HG03097 (cell line): ENCODE measurements around the gene VWA1.
A peak's percentile ranks its signal among the peaks of the same experiment; 100 is the strongest.

Source experiments
- ATAC-seq: cut with Tn5 transposase; IDR thresholded peaks from one replicate; pipeline ENCODE4 v1.9.1; 2021; ENCODE audit not compliant: unreplicated experiment, low FRiP score

Gene VWA1, protein sequence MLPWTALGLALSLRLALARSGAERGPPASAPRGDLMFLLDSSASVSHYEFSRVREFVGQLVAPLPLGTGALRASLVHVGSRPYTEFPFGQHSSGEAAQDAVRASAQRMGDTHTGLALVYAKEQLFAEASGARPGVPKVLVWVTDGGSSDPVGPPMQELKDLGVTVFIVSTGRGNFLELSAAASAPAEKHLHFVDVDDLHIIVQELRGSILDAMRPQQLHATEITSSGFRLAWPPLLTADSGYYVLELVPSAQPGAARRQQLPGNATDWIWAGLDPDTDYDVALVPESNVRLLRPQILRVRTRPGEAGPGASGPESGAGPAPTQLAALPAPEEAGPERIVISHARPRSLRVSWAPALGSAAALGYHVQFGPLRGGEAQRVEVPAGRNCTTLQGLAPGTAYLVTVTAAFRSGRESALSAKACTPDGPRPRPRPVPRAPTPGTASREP

DNA sequence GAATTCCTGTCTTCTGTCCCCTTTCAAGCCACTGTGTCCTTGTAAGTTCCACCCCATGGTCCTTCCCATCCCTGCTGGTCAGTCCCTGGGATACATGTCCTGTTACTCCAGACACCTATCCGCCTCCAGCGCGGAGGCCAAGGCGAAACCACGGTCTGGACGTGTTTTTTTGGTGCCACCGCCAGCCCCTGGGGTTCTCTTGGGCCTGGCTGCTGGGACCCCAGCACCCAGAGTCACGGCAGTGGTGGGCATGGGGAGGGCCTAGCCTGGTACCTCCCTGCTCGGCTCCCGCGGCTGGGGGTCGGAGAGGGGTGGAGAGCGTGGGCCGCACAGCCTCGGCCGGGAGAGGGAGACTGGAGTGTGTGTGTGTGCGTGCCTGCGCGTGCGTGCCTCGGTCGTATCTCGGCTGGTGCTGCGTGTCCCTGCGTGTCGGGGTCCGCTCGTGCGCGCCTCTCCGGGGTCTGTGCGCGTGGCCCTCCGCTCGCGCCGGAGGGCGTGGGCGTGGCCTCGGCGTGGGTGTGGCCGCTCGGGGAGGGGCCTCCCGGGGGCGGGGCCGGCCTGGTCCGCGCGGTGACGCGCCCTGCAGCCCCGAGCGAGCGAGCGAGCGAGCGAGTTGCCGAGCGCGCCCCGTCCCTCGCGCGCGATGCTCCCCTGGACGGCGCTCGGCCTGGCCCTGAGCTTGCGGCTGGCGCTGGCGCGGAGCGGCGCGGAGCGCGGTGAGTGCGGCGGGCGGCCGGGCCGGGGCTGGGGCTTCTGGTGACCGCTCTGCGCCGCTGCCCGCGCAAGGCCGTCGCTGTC lies at the start of gene VWA1:
VWA1 (plus strand) TSS at position 585 of the 798 bp plus-strand sequence; CDS start at position 644, 59 bp downstream.
- no peak for ATAC-seq

DNA sequence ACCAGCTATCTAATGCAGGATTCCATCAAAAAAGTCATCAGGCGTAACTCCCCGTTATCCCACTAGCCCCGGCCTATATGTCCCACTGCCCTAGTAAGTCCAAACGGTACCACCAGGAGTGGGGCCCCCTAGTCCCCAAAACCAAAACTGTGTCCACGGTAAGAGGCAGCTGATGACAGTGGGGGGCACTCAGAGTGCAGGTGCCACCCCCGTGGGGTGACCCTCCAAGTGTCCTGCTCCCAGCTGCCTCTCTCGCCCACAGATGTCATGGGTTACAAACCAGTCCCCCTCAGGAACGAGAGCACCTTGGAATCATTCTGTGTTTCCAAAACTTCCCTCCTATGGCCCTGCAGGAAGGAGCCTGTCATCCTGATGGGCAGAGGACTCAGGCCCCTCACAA lies 49.6 kb upstream of the VWA1 start:
- ATAC-seq, result no peak

DNA sequence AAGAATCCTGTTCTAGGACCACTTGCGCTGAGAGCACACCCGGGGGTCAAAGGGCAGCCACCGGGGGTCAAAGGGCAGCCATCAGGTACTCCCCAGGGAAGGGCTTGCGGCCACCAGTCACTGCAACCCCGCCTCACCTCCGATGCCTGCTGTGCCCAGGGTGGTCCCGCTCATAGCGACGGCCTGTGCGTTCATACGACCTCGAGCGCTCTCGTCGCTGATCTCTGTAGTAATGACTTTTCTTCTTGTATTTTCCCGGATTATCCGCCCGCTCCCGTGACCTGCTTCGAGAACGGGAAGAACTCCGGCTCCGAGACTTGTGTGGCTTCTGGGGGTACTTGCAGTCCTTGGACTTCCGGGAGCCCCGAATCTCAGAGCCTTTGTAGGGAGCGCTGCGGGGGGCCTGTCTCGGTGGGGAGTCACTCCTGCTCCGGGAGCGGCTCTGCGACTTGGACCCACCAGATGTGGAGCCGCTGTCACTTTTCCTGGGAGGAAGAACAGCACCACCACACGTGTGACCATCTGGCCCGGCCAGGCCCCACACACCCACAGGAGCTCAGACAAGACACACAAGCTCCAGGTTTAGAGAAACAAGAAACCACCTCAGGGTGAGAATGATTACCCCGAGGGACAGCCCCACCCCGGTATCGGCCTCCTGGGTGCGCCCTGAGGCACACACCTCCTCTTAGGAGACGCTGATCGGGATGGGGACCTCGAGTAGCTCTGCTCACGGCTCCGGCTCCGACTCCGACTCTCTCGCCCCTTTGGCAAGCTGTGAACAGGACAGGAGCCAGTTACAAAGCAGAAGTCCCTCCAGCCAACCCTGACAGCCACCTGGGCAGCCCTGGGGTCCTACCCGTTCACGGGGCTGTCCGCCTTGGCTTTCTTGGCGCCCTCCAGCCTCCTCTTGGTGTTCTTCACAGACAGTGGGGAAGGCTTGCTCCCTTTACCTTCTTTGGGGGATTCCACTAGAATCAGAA lies 48.1 kb upstream of the VWA1 start:
- no peak for ATAC-seq

GRCh38 chr1:1388078-1388472 lies 47.4 kb upstream of the VWA1 start:
- ATAC-seq, result no peak

DNA sequence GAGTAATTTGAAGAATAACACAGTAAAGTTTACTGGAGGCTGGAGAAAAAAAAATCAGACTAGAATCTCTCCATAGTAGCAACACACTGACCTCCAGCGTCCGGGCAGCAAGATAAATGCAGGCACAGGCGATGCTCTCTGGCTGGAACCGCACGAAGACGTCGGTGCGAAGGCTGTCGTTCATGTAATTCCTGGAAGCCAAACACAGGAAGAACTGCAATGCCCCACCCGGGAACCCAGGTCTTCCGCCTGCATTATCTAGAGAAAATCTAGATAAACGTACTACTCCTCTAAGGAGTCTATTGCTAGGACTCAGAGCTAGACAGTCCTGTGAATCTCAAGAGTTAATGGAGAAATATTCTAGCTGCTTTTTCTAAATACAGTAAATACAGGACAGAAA lies 44.8 kb upstream of the VWA1 start:
- ATAC-seq, result no peak

DNA sequence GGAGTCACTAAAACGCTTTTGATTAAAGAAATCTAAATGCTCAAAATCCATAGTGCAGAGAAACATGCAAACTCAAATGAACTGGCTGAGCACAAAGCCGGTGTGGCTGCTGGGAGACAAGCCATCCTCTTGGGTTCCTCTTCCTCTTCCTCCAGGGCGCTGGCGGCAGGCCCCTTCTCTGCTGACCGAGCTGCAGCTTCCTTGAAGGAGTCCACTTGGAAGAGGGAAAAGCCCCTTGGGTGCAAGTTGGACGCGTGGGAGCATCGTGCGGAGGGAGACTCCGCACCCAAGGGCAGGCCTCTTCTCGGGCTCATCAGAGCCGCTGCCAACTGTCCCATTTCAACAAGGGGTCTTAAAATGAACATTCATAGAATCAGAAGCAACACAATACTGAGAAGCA lies 44.3 kb upstream of the VWA1 start:
- no peak for ATAC-seq

DNA sequence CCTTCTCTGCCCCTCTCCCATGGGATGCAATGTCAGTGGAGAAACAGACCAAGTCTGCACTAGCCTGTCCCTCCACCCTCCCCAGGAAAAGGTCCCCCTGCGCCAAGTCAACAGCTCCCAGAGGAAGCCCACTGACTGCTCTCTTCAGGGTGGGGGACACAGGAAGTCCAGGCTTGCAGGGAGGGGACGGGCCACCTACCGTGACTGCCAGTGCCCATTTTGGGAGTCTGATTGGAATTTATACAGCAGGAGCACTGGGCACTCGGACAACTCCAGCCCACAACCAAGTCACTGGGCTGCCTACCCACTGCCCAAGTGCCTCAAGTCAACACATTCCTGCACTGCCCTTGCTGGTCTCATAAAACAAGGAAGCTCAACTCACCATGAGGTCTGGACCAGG lies 42.5 kb upstream of the VWA1 start:
- ATAC-seq, result no peak

DNA sequence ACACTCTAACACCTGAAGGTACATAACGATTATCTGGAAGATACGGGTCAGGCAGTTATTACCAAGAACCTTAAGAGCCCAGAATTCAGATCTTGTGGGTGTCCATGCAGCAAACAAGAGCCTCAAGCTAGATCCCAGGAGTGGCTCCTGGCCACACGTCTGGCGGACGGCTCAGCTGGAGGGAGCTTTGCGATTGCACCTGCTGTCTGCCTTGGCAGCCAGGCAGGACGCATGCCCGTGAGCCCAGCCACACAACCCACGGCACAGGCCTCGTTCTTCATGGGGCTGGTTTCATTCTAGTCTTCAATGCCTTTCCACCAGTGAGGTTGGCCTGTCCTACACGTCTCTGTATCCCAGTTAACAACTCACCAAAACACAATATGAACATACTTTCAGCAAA lies 42.1 kb upstream of the VWA1 start:
- no peak for ATAC-seq

DNA sequence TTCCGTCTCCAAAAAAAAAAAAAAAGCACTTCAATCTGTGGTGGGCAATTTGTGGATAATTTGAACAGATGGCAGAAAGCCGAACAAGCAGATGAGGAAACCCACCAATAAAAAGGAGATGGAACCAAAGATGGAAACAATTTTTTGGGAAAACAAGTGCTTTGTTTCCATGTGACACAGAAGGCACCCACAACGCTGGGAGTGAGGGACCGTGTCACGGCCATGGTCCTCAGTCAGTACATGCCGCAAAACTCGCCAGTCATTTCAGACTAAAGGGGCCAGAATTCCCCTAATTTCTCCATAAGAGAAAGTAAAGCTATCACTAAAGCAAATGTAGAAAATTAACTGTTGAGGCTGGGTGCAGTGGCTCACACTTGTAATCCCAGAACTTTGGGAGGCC lies 41.4 kb upstream of the VWA1 start:
- ATAC-seq, result no peak

GRCh38 chr1:1395166-1395565 lies 40.3 kb upstream of the VWA1 start:
- ATAC-seq, result no peak

DNA sequence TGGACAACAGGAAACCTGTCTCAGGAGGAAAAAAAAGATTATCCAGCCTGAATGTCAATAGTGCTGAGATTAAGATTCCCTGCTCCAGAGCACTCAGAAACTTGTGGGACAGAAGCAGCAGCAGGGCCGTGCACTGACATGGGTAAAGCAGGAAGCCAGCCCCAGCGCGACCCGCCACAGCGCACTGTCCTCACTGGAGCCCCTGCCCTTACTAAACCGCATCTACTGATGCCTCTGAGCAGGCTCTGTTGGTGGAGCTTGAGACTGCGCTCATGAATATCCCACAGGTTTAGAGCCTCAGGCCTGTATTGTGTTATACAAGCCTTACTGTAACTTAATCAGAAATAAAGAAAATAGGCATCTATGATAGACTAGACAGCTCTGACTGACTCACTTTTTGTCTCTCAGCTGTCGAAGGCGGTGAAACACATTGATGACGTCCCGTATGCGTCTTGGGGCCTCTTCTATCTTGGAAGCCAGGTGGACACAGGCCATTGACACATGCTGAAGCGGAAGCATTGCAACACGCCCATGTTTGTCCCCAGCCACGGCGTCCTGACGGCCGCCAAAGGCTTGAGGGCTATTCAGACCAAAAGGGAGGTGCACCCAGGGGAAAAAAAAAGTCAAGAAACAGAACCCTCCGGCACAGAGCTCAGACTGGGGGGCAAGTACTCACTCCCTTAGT lies 37.5 kb upstream of the VWA1 start:
- ATAC-seq, result no peak

DNA sequence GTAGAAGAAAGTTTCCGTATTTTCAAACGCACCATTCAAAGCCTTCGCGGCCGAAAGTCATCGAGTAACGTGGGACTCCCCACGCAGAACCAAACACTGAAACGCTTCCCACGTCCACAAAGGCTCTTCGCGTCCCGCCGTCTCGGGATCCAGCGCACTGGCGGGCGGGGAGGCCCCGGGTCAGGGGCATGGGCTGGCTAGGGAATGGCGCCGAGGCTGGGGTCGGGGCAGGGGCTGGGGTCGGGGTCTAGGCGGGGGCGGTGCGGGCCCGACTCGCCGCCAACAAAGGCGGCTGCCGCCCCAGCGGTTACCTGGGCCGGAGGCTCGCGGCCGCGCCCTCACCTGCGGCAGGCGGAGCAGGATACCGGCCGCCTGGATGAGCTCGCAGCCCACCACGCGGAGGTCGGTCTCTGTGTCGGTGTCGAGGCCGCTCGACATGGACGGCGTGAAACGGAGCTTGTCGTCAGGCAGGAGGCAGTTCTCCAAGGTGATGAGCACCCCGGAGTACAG lies 36.8 kb upstream of the VWA1 start:
- peak; percentile 19 for ATAC-seq

DNA sequence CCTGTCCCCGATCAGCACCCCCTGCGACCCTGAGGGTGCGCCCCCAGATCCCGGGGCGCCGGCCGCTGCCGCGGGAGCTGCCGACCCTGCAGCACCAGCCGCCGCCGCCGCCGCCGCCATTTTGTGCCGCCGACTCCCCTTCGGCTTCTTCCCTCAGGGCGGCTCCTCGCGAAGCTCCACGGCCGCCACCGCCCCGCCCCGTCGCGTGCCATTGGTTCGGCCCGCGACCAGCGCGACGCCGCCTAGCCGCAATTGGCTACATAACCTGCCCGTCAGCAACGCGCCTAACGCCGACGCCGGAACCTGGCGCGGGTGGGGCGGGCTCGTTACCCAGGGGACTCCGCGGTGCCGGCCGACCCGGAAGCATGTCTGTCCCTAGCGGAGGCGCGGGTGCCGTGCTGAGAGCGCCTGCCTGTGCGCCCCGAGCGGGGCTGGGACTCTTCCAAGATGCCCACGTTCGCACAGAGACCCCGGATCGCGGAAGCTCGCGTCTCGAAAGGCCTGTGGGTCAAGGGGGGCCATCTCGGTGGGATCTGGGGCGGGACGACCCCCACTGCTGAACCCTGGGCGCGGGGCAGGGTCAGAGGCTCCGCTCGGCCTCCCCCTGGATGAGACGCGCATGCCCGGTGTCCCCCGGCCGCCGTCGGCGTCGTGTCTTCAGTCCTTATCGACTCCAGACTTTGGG lies 36.2 kb upstream of the VWA1 start, which contains the start of gene CCNL2:
CCNL2 (minus strand) TSS at position 149 of the 685 bp plus-strand sequence; CDS start at position 120, 29 bp downstream.
- peak; percentile 88 for ATAC-seq

- ATAC-seq, result no peak
Measured at GRCh38 chr1:1399872-1400575, 35.5 kb upstream of the VWA1 start.

GRCh38 chr1:1400576-1401456 lies 34.7 kb upstream of the VWA1 start:
- no peak for ATAC-seq

DNA sequence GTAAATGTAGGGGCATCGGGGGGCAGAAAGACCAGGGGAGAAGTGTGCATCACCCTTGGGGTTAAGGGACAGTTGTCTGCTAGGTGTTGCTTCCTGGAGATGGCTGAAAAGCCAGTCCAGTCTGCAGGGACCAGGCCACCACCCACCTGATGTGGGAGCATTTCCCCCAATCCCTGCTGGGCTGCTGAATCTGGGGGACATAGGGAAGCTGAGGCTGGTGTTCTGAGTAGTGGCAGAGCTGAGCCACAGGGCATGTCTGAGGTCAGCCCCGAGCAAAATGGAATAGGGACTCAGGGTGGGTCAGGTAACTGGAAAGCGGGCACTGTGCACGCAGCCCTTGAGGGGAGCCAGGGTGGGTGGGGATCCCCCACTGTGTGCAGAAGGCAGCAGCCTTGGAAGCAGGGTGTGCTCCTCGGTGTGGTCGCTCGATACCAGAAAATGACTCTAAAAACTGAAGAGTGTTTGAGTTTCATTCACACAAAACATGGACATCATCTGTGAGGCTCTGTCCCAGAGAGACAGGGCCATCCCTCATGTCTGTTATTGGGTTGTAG lies 34.0 kb upstream of the VWA1 start:
- ATAC-seq, result no peak
